HCT116 (cell line): ENCODE measurements around the gene DOCK9.

Experiments used
- CBX3 ChIP-seq: IDR thresholded peaks from 2 replicates; pipeline ENCODE4 v1.6.1; 2012; ENCODE audit warnings: low read depth
- ELF1 ChIP-seq: IDR thresholded peaks from 2 replicates; pipeline ENCODE4 v1.6.1; 2012; ENCODE audit warnings: low read depth, borderline replicate concordance
- EZH2 ChIP-seq: fragments of 200-600 bp; sonication (generic); IDR thresholded peaks from 2 replicates; pipeline ENCODE4 v1.6.1; 2017; ENCODE audit warnings: antibody characterized with exemption, mixed run types
- EZH2phosphoT487 ChIP-seq: fragments of 200-600 bp; IDR thresholded peaks from 2 replicates; pipeline ENCODE4 v1.6.1; 2018; ENCODE audit warnings: antibody characterized with exemption, borderline replicate concordance
- MAX ChIP-seq: IDR thresholded peaks from 2 replicates; pipeline ENCODE4 v1.6.1; 2012
- POLR2A ChIP-seq: IDR thresholded peaks from 2 replicates; pipeline ENCODE4 v1.7.0; 2011; ENCODE audit warnings: borderline replicate concordance; ENCODE audit not compliant: insufficient read depth, insufficient read length; ENCODE audit errors: extremely low read depth
- POLR2AphosphoS5 ChIP-seq: IDR thresholded peaks from 2 replicates; pipeline ENCODE4 v1.6.1; 2011; ENCODE audit warnings: mild to moderate bottlenecking, low read depth, low read length, moderate library complexity
- RAD21 ChIP-seq: IDR thresholded peaks from 2 replicates; pipeline ENCODE4 v1.6.1; 2012; ENCODE audit warnings: low read depth, mild to moderate bottlenecking
- SP1 ChIP-seq: IDR thresholded peaks from 2 replicates; pipeline ENCODE4 v1.6.1; 2012; ENCODE audit warnings: low read depth
- SRF ChIP-seq: IDR thresholded peaks from 2 replicates; pipeline ENCODE4 v1.6.1; 2012; ENCODE audit warnings: low read depth
- YY1 ChIP-seq: IDR thresholded peaks from 2 replicates; pipeline ENCODE4 v1.6.1; 2011; ENCODE audit warnings: low read length, low read depth, moderate library complexity, mild to moderate bottlenecking; ENCODE audit not compliant: insufficient replicate concordance; ENCODE audit errors: extremely low read depth
- TF ChIP-seq, protein P1 (sequence below): IDR thresholded peaks from 2 replicates; pipeline ENCODE4 v1.6.1; 2012; ENCODE audit warnings: low read depth
- TF ChIP-seq, protein P2 (sequence below), 3 experiments: fragments of 200-600 bp in 1 of 3; sonication (generic) in 1 of 3; IDR thresholded peaks in 2 of 3; conservative IDR thresholded peaks in 1 of 3; 2 replicates each; pipeline ENCODE4 v1.5.1; 2012 to 2017; ENCODE audit warnings: low read depth in 2 of 3, low read length in 2 of 3, antibody characterized with exemption in 1 of 3, borderline replicate concordance in 1 of 3, control low read depth in 1 of 3, mild to moderate bottlenecking in 1 of 3, mixed read lengths in 1 of 3, mixed run types in 1 of 3, moderate library complexity in 1 of 3; ENCODE audit not compliant: insufficient read depth in 1 of 3

DNA sequence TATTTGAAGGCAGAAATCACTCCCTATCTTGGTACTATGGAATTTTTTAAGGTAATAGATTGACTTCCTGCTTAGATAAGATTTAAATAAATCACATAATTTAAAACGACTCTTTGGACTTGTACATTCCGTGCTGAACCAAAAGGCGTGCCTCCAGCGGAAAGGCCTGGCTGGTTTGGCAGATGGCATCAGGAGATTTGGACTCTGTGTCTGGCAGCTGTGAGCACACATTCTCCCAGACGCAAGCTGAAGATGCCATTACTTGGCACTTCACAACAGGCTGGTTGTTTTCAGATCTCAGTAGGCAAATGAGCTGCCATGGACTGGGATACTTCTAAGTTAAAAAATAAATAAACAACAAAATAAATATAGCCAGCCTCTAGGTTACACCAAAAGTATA, 120.9 kb downstream of the DOCK9 start:
- no peak for TF ChIP-seq POLR2A
- TF ChIP-seq, protein P1, sequence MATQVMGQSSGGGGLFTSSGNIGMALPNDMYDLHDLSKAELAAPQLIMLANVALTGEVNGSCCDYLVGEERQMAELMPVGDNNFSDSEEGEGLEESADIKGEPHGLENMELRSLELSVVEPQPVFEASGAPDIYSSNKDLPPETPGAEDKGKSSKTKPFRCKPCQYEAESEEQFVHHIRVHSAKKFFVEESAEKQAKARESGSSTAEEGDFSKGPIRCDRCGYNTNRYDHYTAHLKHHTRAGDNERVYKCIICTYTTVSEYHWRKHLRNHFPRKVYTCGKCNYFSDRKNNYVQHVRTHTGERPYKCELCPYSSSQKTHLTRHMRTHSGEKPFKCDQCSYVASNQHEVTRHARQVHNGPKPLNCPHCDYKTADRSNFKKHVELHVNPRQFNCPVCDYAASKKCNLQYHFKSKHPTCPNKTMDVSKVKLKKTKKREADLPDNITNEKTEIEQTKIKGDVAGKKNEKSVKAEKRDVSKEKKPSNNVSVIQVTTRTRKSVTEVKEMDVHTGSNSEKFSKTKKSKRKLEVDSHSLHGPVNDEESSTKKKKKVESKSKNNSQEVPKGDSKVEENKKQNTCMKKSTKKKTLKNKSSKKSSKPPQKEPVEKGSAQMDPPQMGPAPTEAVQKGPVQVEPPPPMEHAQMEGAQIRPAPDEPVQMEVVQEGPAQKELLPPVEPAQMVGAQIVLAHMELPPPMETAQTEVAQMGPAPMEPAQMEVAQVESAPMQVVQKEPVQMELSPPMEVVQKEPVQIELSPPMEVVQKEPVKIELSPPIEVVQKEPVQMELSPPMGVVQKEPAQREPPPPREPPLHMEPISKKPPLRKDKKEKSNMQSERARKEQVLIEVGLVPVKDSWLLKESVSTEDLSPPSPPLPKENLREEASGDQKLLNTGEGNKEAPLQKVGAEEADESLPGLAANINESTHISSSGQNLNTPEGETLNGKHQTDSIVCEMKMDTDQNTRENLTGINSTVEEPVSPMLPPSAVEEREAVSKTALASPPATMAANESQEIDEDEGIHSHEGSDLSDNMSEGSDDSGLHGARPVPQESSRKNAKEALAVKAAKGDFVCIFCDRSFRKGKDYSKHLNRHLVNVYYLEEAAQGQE = no peak
- no peak for TF ChIP-seq SP1
- TF ChIP-seq, protein P2, sequence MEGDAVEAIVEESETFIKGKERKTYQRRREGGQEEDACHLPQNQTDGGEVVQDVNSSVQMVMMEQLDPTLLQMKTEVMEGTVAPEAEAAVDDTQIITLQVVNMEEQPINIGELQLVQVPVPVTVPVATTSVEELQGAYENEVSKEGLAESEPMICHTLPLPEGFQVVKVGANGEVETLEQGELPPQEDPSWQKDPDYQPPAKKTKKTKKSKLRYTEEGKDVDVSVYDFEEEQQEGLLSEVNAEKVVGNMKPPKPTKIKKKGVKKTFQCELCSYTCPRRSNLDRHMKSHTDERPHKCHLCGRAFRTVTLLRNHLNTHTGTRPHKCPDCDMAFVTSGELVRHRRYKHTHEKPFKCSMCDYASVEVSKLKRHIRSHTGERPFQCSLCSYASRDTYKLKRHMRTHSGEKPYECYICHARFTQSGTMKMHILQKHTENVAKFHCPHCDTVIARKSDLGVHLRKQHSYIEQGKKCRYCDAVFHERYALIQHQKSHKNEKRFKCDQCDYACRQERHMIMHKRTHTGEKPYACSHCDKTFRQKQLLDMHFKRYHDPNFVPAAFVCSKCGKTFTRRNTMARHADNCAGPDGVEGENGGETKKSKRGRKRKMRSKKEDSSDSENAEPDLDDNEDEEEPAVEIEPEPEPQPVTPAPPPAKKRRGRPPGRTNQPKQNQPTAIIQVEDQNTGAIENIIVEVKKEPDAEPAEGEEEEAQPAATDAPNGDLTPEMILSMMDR (IDR thresholded peaks at IDR 0.05 in 2 of 3, conservative IDR thresholded peaks at IDR 0.05 in 1 of 3; ENCODE audit: borderline replicate concordance in 1 of 3, insufficient read depth in 1 of 3, low read depth in 2 of 3, low read length in 2 of 3) = no peak
- no peak for TF ChIP-seq EZH2
- TF ChIP-seq MAX = no peak
- TF ChIP-seq POLR2AphosphoS5 = no peak
- TF ChIP-seq RAD21 = no peak
- TF ChIP-seq YY1 = no peak
- no peak for TF ChIP-seq ELF1
- TF ChIP-seq CBX3 = no peak
- no peak for TF ChIP-seq EZH2phosphoT487
- no peak for TF ChIP-seq SRF
